C4-2B (cell line): Measurements from ENCODE around the gene KCTD5.

Source experiments
- ZFX ChIP-seq: fragments of 450-650 bp; IDR thresholded peaks from 2 replicates; pipeline ENCODE4 v1.6.1; 2017
- TF ChIP-seq, protein P1 (sequence below): fragments of 450-650 bp; conservative IDR thresholded peaks from 2 replicates; pipeline ENCODE4 v1.5.1; 2017; ENCODE audit warnings: mild to moderate bottlenecking

- TF ChIP-seq, protein P1, sequence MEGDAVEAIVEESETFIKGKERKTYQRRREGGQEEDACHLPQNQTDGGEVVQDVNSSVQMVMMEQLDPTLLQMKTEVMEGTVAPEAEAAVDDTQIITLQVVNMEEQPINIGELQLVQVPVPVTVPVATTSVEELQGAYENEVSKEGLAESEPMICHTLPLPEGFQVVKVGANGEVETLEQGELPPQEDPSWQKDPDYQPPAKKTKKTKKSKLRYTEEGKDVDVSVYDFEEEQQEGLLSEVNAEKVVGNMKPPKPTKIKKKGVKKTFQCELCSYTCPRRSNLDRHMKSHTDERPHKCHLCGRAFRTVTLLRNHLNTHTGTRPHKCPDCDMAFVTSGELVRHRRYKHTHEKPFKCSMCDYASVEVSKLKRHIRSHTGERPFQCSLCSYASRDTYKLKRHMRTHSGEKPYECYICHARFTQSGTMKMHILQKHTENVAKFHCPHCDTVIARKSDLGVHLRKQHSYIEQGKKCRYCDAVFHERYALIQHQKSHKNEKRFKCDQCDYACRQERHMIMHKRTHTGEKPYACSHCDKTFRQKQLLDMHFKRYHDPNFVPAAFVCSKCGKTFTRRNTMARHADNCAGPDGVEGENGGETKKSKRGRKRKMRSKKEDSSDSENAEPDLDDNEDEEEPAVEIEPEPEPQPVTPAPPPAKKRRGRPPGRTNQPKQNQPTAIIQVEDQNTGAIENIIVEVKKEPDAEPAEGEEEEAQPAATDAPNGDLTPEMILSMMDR = no peak
- TF ChIP-seq ZFX = no peak
These were observed 69.3 kb downstream of the KCTD5 start for GRCh38 chr16:2751577-2752034.
